Stimulated activated CD4-positive, alpha-beta T cell treated with anti-CD3 and anti-CD28 coated beads, Interleukin-4, amount 100 ng/mL, for 48 hours (primary cell): ENCODE results near the gene ANKZF1.
"Not testable (repeated sequence)": the region's sequence is repeated elsewhere in the genome, so short reads cannot be mapped to it uniquely, and the experiment has no call there.

Source experiments
- DNase-seq, 2 donors: peaks; one replicate each; pipeline ENCODE4 v3.0.0-alpha.2; 2020; ENCODE audit warnings: low read depth in 2 of 2

Gene ANKZF1

GRCh38 chr2:219229305-219230058, at the start of gene ANKZF1, which contains the start of gene ATG9A:
TSS of gene ANKZF1 (plus strand) at chr2:219229806. CDS start at chr2:219230258, 452 bp downstream.
TSS of gene ATG9A (minus strand) at chr2:219229636. CDS start at chr2:219228024, 1,612 bp downstream.
- DNase-seq = peak; percentile 95 to 99

- no peak for DNase-seq
Measured at GRCh38 chr2:219180961-219181360, 48.6 kb upstream of the ANKZF1 start.

GRCh38 chr2:219181531-219181930, 48.1 kb upstream of the ANKZF1 start:
- no peak for DNase-seq

GRCh38 chr2:219182331-219183150, 47.1 kb upstream of the ANKZF1 start:
- no peak for DNase-seq

GRCh38 chr2:219183151-219183772, 46.3 kb upstream of the ANKZF1 start:
- no peak for DNase-seq

- no peak for DNase-seq
Measured at GRCh38 chr2:219184121-219184520, 45.5 kb upstream of the ANKZF1 start.

GRCh38 chr2:219186754-219187456, 42.7 kb upstream of the ANKZF1 start:
- no peak for DNase-seq

- DNase-seq = no peak
Measured at GRCh38 chr2:219197388-219197787, 32.2 kb upstream of the ANKZF1 start.

- no peak for DNase-seq
Measured at GRCh38 chr2:219198974-219199373, 30.6 kb upstream of the ANKZF1 start.

GRCh38 chr2:219199470-219200211, 30.0 kb upstream of the ANKZF1 start:
- DNase-seq = no peak

- DNase-seq = not testable (repeated sequence)
Measured at GRCh38 chr2:219200502-219201326, 28.9 kb upstream of the ANKZF1 start.

- not testable (repeated sequence) for DNase-seq
Measured at GRCh38 chr2:219201331-219201730, 28.3 kb upstream of the ANKZF1 start.

GRCh38 chr2:219204425-219205164, 25.0 kb upstream of the ANKZF1 start:
- DNase-seq = no peak

GRCh38 chr2:219205165-219205538, 24.5 kb upstream of the ANKZF1 start:
- no peak for DNase-seq

GRCh38 chr2:219205981-219206327, 23.7 kb upstream of the ANKZF1 start:
- no peak for DNase-seq

GRCh38 chr2:219206328-219207133, 23.1 kb upstream of the ANKZF1 start, which contains the start of gene ZFAND2B:
TSS of gene ZFAND2B (plus strand) at chr2:219206782. CDS start at chr2:219206988, 206 bp downstream.
- peak; percentile 91 to 94 for DNase-seq

GRCh38 chr2:219207134-219207883, 22.3 kb upstream of the ANKZF1 start:
- no peak for DNase-seq
